IPS-15b (cell line): ENCODE data around the gene LGALS12.
A peak's percentile ranks its signal among the peaks of the same experiment; 100 is the strongest.

Experiments used
- H3K27me3 ChIP-seq: one replicate; pipeline ENCODE4 v1.6.1; 2013; ENCODE audit warnings: low read length; ENCODE audit not compliant: control insufficient read depth, insufficient read depth
- H3K36me3 ChIP-seq: one replicate; pipeline ENCODE4 v1.6.1; 2013; ENCODE audit warnings: low read length; ENCODE audit not compliant: control insufficient read depth, insufficient read depth
- H3K4me1 ChIP-seq: one replicate; pipeline ENCODE4 v1.6.1; 2013; ENCODE audit warnings: mild to moderate bottlenecking, low read length; ENCODE audit not compliant: control insufficient read depth, insufficient read depth
- H3K4me3 ChIP-seq: one replicate; pipeline ENCODE4 v1.5.1; 2013; ENCODE audit warnings: low read depth, low read length
- H3K9ac ChIP-seq: one replicate; pipeline ENCODE4 v1.6.1; 2013; ENCODE audit warnings: low read depth, mild to moderate bottlenecking, low read length
- H3K9me3 ChIP-seq: one replicate; pipeline ENCODE4 v1.6.1; 2013; ENCODE audit warnings: mild to moderate bottlenecking, low read length; ENCODE audit not compliant: control insufficient read depth, insufficient read depth

Gene LGALS12

GRCh38 chr11:63505857-63506528 lies at the start of gene LGALS12:
Gene LGALS12 (plus strand): TSS chr11:63506084. CDS start chr11:63506459, 375 bp downstream.
- H3K36me3 ChIP-seq, result no peaks in the 10 kb centered on the region
- no peak within 1 kb of the TSS for H3K4me3 ChIP-seq
- no peaks in the 10 kb centered on the region for H3K9me3 ChIP-seq
- peaks cover 13% of the 10 kb centered on the region for H3K4me1 ChIP-seq
- H3K27me3 ChIP-seq, result no peaks in the 10 kb centered on the region
- peak within 1 kb of the TSS; percentile 49 for H3K9ac ChIP-seq

- H3K36me3 ChIP-seq, result no peaks in the 10 kb centered on the region
- no peak overlapping the region for H3K4me3 ChIP-seq
- H3K27me3 ChIP-seq, result no peaks in the 10 kb centered on the region
- H3K4me1 ChIP-seq, result peaks cover 2% of the 10 kb centered on the region
- no peak overlapping the region for H3K9ac ChIP-seq
- no peaks in the 10 kb centered on the region for H3K9me3 ChIP-seq
Observed at GRCh38 chr11:63459586-63459985, 46.3 kb upstream of the LGALS12 start.

GRCh38 chr11:63462137-63462536 lies 43.7 kb upstream of the LGALS12 start:
- Histone ChIP-seq H3K4me1 (peaks cover 2% of the 10 kb centered on the region), H3K4me3 (no peak overlapping the region), H3K36me3 (no peaks in the 10 kb centered on the region), H3K9me3 (no peaks in the 10 kb centered on the region), H3K27me3 (no peaks in the 10 kb centered on the region), H3K9ac (no peak overlapping the region)

- H3K9me3 ChIP-seq, result no peaks in the 10 kb centered on the region
- H3K36me3 ChIP-seq, result no peaks in the 10 kb centered on the region
- H3K27me3 ChIP-seq, result no peaks in the 10 kb centered on the region
- no peaks in the 10 kb centered on the region for H3K4me1 ChIP-seq
- no peak overlapping the region for H3K9ac ChIP-seq
- H3K4me3 ChIP-seq, result no peak overlapping the region
Observed at GRCh38 chr11:63470311-63470710, 35.6 kb upstream of the LGALS12 start.

- Histone ChIP-seq H3K4me3 (no peak overlapping the region), H3K27me3 (no peaks in the 10 kb centered on the region), H3K9ac (no peak overlapping the region), H3K4me1 (no peaks in the 10 kb centered on the region), H3K9me3 (no peaks in the 10 kb centered on the region), H3K36me3 (no peaks in the 10 kb centered on the region)
Observed at GRCh38 chr11:63472372-63472771, 33.5 kb upstream of the LGALS12 start.

- Histone ChIP-seq H3K27me3 (no peaks in the 10 kb centered on the region), H3K4me1 (peaks cover 5% of the 10 kb centered on the region), H3K9me3 (no peaks in the 10 kb centered on the region), H3K4me3 (no peak overlapping the region), H3K36me3 (no peaks in the 10 kb centered on the region), H3K9ac (no peak overlapping the region)
Observed at GRCh38 chr11:63476618-63477017, 29.3 kb upstream of the LGALS12 start.

- Histone ChIP-seq H3K9ac (no peak overlapping the region), H3K4me1 (peaks cover 5% of the 10 kb centered on the region), H3K27me3 (no peaks in the 10 kb centered on the region), H3K4me3 (no peak overlapping the region), H3K9me3 (no peaks in the 10 kb centered on the region), H3K36me3 (no peaks in the 10 kb centered on the region)
Observed at GRCh38 chr11:63478896-63479295, 27.0 kb upstream of the LGALS12 start.

GRCh38 chr11:63480039-63480438 lies 25.8 kb upstream of the LGALS12 start:
- Histone ChIP-seq H3K4me3 (no peak overlapping the region), H3K9ac (no peak overlapping the region)

GRCh38 chr11:63485777-63486176 lies 20.1 kb upstream of the LGALS12 start:
- Histone ChIP-seq H3K9me3 (peaks cover 3% of the 10 kb centered on the region), H3K27me3 (no peaks in the 10 kb centered on the region), H3K36me3 (no peaks in the 10 kb centered on the region), H3K4me3 (no peak overlapping the region), H3K9ac (no peak overlapping the region), H3K4me1 (peaks cover 11% of the 10 kb centered on the region)

More at GRCh38 chr11:63480039-63480438, 25.8 kb upstream of the LGALS12 start:
- Histone ChIP-seq H3K36me3 (no peaks in the 10 kb centered on the region), H3K9me3 (peaks cover 3% of the 10 kb centered on the region), H3K4me1 (peaks cover 5% of the 10 kb centered on the region), H3K27me3 (no peaks in the 10 kb centered on the region)

- H3K36me3 ChIP-seq, result no peaks in the 10 kb centered on the region
- peaks cover 7% of the 10 kb centered on the region for H3K9me3 ChIP-seq
- H3K4me3 ChIP-seq, result no peak overlapping the region
- H3K9ac ChIP-seq, result no peak overlapping the region
- no peaks in the 10 kb centered on the region for H3K27me3 ChIP-seq
- peaks cover 14% of the 10 kb centered on the region for H3K4me1 ChIP-seq
Observed at GRCh38 chr11:63488789-63489188, 17.1 kb upstream of the LGALS12 start.

- Histone ChIP-seq H3K4me1 (peaks cover 14% of the 10 kb centered on the region), H3K36me3 (no peaks in the 10 kb centered on the region), H3K9me3 (peaks cover 4% of the 10 kb centered on the region), H3K4me3 (peak overlapping the region; percentile 70), H3K27me3 (no peaks in the 10 kb centered on the region), H3K9ac (peak overlapping the region; percentile 86)
Observed at GRCh38 chr11:63489879-63490278, 16.0 kb upstream of the LGALS12 start.

GRCh38 chr11:63490551-63491239 lies 15.2 kb upstream of the LGALS12 start, which contains the start of gene PLAAT5:
Gene PLAAT5 (minus strand): TSS chr11:63491167. CDS start chr11:63491034, 133 bp downstream.
- Histone ChIP-seq H3K27me3 (no peaks in the 10 kb centered on the region), H3K9me3 (peaks cover 4% of the 10 kb centered on the region), H3K4me3 (peak within 1 kb of the TSS; percentile 70), H3K36me3 (no peaks in the 10 kb centered on the region), H3K9ac (peak within 1 kb of the TSS; percentile 86), H3K4me1 (peaks cover 14% of the 10 kb centered on the region)
